DOHH2 (cell line): ENCODE data around the gene PLXNB3.

Source experiments
- EZH2phosphoT487 ChIP-seq: fragments of 200-600 bp; sonication (generic); IDR thresholded peaks from 2 replicates; pipeline ENCODE4 v1.6.1; 2017; ENCODE audit warnings: borderline replicate concordance, mild to moderate bottlenecking, antibody characterized with exemption, low read length, moderate library complexity, mixed read lengths
- TF ChIP-seq, protein P1 (sequence below): fragments of 200-600 bp; sonication (generic); IDR thresholded peaks from one replicate; pipeline ENCODE4 v1.5.1; 2014; ENCODE audit warnings: antibody characterized with exemption, mild to moderate bottlenecking, low read depth, low read length; ENCODE audit not compliant: poor library complexity, severe bottlenecking

DNA sequence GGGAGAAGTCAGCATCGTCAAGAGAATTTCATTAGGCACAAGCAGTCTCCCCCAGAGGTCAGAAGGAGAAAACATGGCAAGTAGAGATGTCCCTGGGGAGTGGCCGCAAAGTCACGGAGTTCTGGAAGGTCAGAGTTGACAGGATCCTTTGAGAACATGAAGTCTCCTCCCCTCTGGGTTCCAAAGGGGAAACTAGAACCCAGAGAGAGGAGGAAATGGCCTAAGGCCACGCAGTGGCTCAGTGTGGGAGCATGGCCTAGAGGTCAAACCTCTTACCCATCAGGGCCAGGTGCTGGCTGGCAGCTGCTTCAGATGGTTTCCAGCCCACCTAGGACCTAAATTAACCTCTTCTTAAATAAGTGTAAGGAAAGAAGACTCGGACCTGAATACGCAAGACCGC, 29.2 kb downstream of the PLXNB3 start:
- TF ChIP-seq, protein P1, sequence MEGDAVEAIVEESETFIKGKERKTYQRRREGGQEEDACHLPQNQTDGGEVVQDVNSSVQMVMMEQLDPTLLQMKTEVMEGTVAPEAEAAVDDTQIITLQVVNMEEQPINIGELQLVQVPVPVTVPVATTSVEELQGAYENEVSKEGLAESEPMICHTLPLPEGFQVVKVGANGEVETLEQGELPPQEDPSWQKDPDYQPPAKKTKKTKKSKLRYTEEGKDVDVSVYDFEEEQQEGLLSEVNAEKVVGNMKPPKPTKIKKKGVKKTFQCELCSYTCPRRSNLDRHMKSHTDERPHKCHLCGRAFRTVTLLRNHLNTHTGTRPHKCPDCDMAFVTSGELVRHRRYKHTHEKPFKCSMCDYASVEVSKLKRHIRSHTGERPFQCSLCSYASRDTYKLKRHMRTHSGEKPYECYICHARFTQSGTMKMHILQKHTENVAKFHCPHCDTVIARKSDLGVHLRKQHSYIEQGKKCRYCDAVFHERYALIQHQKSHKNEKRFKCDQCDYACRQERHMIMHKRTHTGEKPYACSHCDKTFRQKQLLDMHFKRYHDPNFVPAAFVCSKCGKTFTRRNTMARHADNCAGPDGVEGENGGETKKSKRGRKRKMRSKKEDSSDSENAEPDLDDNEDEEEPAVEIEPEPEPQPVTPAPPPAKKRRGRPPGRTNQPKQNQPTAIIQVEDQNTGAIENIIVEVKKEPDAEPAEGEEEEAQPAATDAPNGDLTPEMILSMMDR = no peak
- TF ChIP-seq EZH2phosphoT487 = no peak
